ENCODE results near the gene CCR2.

Gene CCR2

DNA sequence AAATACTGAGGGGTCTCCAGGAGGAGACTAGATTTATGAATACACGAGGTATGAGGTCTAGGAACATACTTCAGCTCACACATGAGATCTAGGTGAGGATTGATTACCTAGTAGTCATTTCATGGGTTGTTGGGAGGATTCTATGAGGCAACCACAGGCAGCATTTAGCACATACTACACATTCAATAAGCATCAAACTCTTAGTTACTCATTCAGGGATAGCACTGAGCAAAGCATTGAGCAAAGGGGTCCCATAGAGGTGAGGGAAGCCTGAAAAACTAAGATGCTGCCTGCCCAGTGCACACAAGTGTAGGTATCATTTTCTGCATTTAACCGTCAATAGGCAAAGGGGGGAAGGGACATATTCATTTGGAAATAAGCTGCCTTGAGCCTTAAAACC lies 21.3 kb downstream of the CCR2 start:
- TF ChIP-seq, protein P1, sequence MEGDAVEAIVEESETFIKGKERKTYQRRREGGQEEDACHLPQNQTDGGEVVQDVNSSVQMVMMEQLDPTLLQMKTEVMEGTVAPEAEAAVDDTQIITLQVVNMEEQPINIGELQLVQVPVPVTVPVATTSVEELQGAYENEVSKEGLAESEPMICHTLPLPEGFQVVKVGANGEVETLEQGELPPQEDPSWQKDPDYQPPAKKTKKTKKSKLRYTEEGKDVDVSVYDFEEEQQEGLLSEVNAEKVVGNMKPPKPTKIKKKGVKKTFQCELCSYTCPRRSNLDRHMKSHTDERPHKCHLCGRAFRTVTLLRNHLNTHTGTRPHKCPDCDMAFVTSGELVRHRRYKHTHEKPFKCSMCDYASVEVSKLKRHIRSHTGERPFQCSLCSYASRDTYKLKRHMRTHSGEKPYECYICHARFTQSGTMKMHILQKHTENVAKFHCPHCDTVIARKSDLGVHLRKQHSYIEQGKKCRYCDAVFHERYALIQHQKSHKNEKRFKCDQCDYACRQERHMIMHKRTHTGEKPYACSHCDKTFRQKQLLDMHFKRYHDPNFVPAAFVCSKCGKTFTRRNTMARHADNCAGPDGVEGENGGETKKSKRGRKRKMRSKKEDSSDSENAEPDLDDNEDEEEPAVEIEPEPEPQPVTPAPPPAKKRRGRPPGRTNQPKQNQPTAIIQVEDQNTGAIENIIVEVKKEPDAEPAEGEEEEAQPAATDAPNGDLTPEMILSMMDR (IDR thresholded peaks at IDR 0.05; ENCODE audit: poor library complexity, severe bottlenecking): no peak
- DNase-seq (ENCODE audit: low spot score) (no peak), ATAC-seq (ENCODE audit: low read depth) (no peak)
- Histone ChIP-seq H3K36me3 (ENCODE audit: low read depth) (no peaks in the 10 kb centered on the region), H3K27ac (ENCODE audit: poor library complexity, severe bottlenecking) (no peak overlapping the region), H3K27me3 (ENCODE audit: insufficient read depth, poor library complexity, severe bottlenecking) (peaks cover 14% of the 10 kb centered on the region), H3K4me1 (ENCODE audit: insufficient read depth, poor library complexity, severe bottlenecking) (no peaks in the 10 kb centered on the region), H3K4me3 (ENCODE audit: severe bottlenecking) (no peak overlapping the region), H3K9me3 (ENCODE audit: severe bottlenecking) (no peaks in the 10 kb centered on the region)

DNA sequence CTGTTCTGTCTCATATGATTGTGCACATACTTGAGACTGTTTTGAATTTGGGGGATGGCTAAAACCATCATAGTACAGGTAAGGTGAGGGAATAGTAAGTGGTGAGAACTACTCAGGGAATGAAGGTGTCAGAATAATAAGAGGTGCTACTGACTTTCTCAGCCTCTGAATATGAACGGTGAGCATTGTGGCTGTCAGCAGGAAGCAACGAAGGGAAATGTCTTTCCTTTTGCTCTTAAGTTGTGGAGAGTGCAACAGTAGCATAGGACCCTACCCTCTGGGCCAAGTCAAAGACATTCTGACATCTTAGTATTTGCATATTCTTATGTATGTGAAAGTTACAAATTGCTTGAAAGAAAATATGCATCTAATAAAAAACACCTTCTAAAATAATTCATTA lies 21.9 kb downstream of the CCR2 start:
- Histone ChIP-seq H3K4me1 (ENCODE audit: insufficient read depth, poor library complexity, severe bottlenecking) (no peaks in the 10 kb centered on the region), H3K27ac (ENCODE audit: poor library complexity, severe bottlenecking) (no peak overlapping the region), H3K36me3 (ENCODE audit: low read depth) (no peaks in the 10 kb centered on the region), H3K27me3 (ENCODE audit: insufficient read depth, poor library complexity, severe bottlenecking) (peaks cover 13% of the 10 kb centered on the region), H3K9me3 (ENCODE audit: severe bottlenecking) (no peaks in the 10 kb centered on the region), H3K4me3 (ENCODE audit: severe bottlenecking) (no peak overlapping the region)
- ATAC-seq (ENCODE audit: low read depth) (no peak), DNase-seq (ENCODE audit: low spot score) (no peak)
- TF ChIP-seq, protein P1 (IDR thresholded peaks at IDR 0.05; ENCODE audit: poor library complexity, severe bottlenecking): no peak

DNA sequence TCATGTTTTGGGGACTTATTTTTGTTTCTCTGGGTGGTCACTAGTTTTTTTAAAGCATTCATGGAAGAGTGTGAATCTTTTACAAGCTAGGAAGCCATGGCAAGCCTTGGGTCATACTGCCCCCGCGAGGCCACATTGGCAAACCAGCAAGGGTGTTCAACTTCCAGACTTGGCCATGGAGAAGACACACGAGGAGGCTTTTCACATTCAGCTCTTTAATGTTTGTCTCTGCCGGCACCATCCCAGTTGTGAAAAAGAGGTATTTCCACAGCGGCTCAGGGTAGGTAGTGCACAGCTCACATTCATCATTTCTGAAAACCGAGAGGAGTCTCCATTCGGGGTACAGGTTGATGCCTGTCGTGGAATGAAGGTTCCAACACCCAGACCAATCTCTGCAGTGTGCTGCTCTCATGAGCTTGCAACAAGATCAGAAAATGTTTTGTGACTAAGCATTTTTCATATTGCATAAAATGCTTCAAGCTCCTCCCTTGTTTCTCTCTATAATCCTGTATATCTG lies 24.6 kb downstream of the CCR2 start:
- H3K36me3 ChIP-seq (ENCODE audit: low read depth): no peaks in the 10 kb centered on the region
- H3K9me3 ChIP-seq (ENCODE audit: severe bottlenecking): no peaks in the 10 kb centered on the region
- H3K27me3 ChIP-seq (ENCODE audit: insufficient read depth, poor library complexity, severe bottlenecking): peaks cover 12% of the 10 kb centered on the region
- TF ChIP-seq, protein P1 (IDR thresholded peaks at IDR 0.05; ENCODE audit: poor library complexity, severe bottlenecking): peak; percentile 88
- peak; percentile 77 for ATAC-seq (ENCODE audit: low read depth)
- no peak for DNase-seq (ENCODE audit: low spot score)
- H3K4me3 ChIP-seq (ENCODE audit: severe bottlenecking): no peak overlapping the region
- no peaks in the 10 kb centered on the region for H3K4me1 ChIP-seq (ENCODE audit: insufficient read depth, poor library complexity, severe bottlenecking)
- H3K27ac ChIP-seq (ENCODE audit: poor library complexity, severe bottlenecking): no peak overlapping the region

DNA sequence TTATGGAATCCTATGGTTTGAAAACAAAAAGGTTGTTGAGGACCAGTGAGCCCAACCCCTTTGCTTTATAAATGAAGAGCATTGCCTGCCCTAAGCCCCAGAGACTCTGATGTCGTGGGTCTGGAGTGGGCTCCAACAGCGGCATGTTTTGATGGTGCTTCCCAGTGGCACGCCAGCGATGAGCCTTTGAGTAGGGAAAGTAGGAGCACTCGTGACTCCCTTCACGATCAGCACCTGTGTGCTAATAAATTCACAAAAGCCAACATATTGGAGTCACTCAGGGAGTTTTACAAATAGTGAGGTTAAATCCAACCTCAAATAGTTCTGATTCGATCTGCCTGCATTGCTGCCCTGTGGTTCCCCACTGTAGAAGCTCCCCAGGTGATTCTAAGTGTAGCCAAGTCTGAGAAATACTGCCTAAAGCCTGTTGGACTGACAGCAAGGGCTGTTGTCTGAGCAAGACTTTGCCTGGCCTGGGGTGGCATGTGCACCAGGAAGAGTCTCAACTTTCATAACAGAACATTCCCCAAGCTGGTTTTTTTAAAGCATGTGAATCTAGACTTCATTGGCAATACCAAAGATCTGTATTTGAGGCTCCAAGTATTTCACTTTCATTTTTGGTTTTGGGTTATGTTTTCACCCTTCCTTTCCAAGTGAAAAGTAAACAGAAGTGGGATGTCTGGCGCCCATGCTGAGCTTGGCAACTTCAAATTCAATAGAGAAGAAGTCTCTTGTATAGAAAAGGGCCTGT lies 26.7 kb downstream of the CCR2 start:
- H3K9me3 ChIP-seq (ENCODE audit: severe bottlenecking): no peaks in the 10 kb centered on the region
- H3K27ac ChIP-seq (ENCODE audit: poor library complexity, severe bottlenecking): no peak overlapping the region
- ATAC-seq (ENCODE audit: low read depth) (peak; percentile 29; the same call in 1 of the 3 replicates), DNase-seq (ENCODE audit: low spot score) (no peak)
- no peak overlapping the region for H3K4me3 ChIP-seq (ENCODE audit: severe bottlenecking)
- H3K27me3 ChIP-seq (ENCODE audit: insufficient read depth, poor library complexity, severe bottlenecking): no peaks in the 10 kb centered on the region
- no peaks in the 10 kb centered on the region for H3K4me1 ChIP-seq (ENCODE audit: insufficient read depth, poor library complexity, severe bottlenecking)
- no peaks in the 10 kb centered on the region for H3K36me3 ChIP-seq (ENCODE audit: low read depth)
- TF ChIP-seq, protein P1 (IDR thresholded peaks at IDR 0.05; ENCODE audit: poor library complexity, severe bottlenecking): no peak

DNA sequence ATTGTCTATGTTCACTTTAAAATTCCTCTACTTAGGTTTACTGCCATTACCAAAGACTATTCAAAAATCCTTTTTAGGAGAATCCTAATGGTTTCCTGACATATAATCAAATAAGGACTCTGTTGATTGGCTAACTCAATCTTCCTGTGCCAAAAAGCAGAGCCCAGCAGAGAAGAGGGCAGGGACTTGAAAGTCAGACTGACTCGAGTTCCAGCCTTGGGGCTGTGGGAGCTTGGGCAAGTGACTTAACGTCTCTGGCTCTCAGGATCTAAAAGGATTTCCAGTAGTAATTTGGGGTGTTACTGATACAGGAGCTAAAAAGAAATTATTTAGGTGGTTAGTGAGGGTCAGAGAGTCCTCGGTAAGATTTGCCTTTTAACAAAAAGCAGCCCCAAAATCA lies 27.7 kb downstream of the CCR2 start:
- H3K36me3 ChIP-seq (ENCODE audit: low read depth): no peaks in the 10 kb centered on the region
- peaks cover 3% of the 10 kb centered on the region for H3K4me1 ChIP-seq (ENCODE audit: insufficient read depth, poor library complexity, severe bottlenecking)
- no peak overlapping the region for H3K4me3 ChIP-seq (ENCODE audit: severe bottlenecking)
- TF ChIP-seq, protein P1 (IDR thresholded peaks at IDR 0.05; ENCODE audit: poor library complexity, severe bottlenecking): no peak
- ATAC-seq (ENCODE audit: low read depth) (no peak), DNase-seq (ENCODE audit: low spot score) (no peak)
- no peak overlapping the region for H3K27ac ChIP-seq (ENCODE audit: poor library complexity, severe bottlenecking)
- H3K9me3 ChIP-seq (ENCODE audit: severe bottlenecking): no peaks in the 10 kb centered on the region
- no peaks in the 10 kb centered on the region for H3K27me3 ChIP-seq (ENCODE audit: insufficient read depth, poor library complexity, severe bottlenecking)
